HK-2 (cell line): ENCODE results near the gene THAP4.
"Not testable (repeated sequence)": the region's sequence is repeated elsewhere in the genome, so short reads cannot be mapped to it uniquely, and the experiment has no call there.

ENCODE experiments used
- DNase-seq: peaks from one replicate; pipeline ENCODE4 v3.0.0-alpha.2; 2018; ENCODE audit not compliant: unreplicated experiment

THAP4 gene

GRCh38 chr2:241586564-241587264 is 50.2 kb downstream of the THAP4 start:
- no peak for DNase-seq

- DNase-seq = no peak
Measured at GRCh38 chr2:241584436-241584835, 52.5 kb downstream of the THAP4 start.

- DNase-seq = no peak
Measured at GRCh38 chr2:241582806-241583205, 54.2 kb downstream of the THAP4 start.

- DNase-seq = no peak
Measured at GRCh38 chr2:241582328-241582727, 54.6 kb downstream of the THAP4 start.

- no peak for DNase-seq
Measured at GRCh38 chr2:241579281-241579680, 57.7 kb downstream of the THAP4 start.

- DNase-seq = no peak
Measured at GRCh38 chr2:241577413-241578122, 59.4 kb downstream of the THAP4 start.

- DNase-seq = no peak
Measured at GRCh38 chr2:241576293-241576654, 60.7 kb downstream of the THAP4 start.

- DNase-seq = no peak
Measured at GRCh38 chr2:241575624-241576292, 61.2 kb downstream of the THAP4 start.

- no peak for DNase-seq
Measured at GRCh38 chr2:241574911-241575623, 61.9 kb downstream of the THAP4 start.

GRCh38 chr2:241573741-241574140 is 63.2 kb downstream of the THAP4 start:
- no peak for DNase-seq

- not testable (repeated sequence) for DNase-seq
Measured at GRCh38 chr2:241572915-241573651, 63.9 kb downstream of the THAP4 start.

GRCh38 chr2:241571821-241572620 is 64.9 kb downstream of the THAP4 start:
- no peak for DNase-seq

- DNase-seq = no peak
Measured at GRCh38 chr2:241570961-241571581, 65.9 kb downstream of the THAP4 start.

- no peak for DNase-seq
Measured at GRCh38 chr2:241569831-241570281, 67.1 kb downstream of the THAP4 start.

- no peak for DNase-seq
Measured at GRCh38 chr2:241568726-241569125, 68.2 kb downstream of the THAP4 start.

GRCh38 chr2:241567776-241568175 is 69.2 kb downstream of the THAP4 start:
- DNase-seq = no peak

- DNase-seq = not testable (repeated sequence)
Measured at GRCh38 chr2:241567266-241567665, 69.7 kb downstream of the THAP4 start.

- no peak for DNase-seq
Measured at GRCh38 chr2:241566468-241566867, 70.5 kb downstream of the THAP4 start.

GRCh38 chr2:241566021-241566420 is 70.9 kb downstream of the THAP4 start:
- DNase-seq = not testable (repeated sequence)

GRCh38 chr2:241565411-241565810 is 71.5 kb downstream of the THAP4 start:
- DNase-seq = no peak
